ENCODE measurements around the gene PEX11A. TPM values are rescaled to one million over a fixed set of nuclear protein-coding genes. Genes with fewer than 3 reads are reported as not detected.

PEX11A gene, protein sequence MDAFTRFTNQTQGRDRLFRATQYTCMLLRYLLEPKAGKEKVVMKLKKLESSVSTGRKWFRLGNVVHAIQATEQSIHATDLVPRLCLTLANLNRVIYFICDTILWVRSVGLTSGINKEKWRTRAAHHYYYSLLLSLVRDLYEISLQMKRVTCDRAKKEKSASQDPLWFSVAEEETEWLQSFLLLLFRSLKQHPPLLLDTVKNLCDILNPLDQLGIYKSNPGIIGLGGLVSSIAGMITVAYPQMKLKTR
- 1.9 and 2.8 TPM in 2 replicates for total RNA-seq

DNA sequence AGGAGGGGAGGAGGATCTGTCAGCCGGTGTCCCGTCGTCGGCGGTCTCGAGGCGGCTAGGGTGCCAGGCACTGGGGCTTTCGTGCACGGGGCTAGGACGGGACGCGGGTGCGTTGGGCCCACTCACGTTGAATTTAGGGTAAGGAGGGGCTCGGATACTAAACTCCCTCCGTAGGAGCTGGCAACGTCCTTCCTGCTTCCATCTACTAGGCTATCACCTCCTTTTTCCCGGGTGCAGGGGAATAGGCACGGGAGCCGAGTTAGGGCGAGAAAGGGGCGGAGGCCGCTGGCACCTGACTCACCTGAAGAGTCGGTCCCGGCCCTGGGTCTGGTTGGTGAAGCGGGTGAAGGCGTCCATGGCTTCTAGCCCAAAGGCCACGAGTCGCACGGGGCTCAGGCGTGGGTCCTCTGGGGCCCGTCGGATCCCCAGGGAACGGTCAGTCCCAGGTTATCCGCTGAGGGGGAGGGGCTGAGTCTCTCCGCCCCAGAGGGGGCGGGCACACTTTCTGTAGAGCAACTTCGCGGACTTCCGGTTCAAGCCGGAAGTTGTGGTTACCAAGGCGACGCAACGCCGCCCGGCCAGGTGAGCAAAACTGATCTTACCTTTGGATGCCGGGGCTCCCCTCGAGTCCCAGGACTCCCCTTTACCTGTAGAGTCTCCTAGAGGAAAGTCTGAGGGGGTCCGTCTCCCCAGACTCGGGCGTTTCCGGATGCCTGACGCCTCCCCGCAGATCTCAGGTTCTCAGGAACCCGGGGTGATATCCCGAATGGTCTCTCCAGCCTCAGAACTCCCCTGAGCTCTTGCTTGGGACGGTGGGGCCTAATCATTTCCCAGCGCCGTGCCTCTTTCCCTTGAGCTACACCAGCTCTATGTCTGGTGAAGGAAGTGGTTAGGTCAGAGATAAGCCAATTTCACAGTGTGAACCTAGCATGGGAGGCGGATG, at the start of gene PEX11A, which contains the start of gene WDR93:
TSS of gene PEX11A (minus strand) at position 479 of the 943 bp plus-strand sequence. CDS start at position 357, 122 bp downstream.
TSS of gene WDR93 (plus strand) at position 536 of the 943 bp plus-strand sequence. CDS start 10,936 bp downstream, outside the sequence.

DNA sequence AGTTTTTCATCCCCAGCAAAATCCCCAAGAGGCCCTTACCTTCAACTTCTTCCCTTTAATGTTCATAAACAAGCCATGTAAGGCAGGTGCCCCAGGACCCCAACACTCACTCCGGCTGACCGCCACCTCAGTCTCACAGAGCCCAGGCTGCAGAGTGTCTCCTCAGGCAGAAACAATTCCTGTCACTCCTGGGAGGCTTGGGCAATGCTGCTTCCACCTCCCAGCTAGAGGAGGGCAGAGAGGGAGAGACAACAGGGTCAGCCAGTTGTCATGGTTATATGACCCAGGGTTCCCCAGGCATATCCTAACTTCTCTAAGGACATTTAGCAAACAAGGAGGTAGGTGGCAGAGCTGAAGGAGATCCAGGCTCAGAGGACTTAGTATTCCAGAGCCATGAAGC, 11.3 kb downstream of the PEX11A start, which contains the start of gene PLIN1:
TSS of gene PLIN1 (minus strand) at position 156 of the 400 bp plus-strand sequence. CDS start 1,878 bp downstream, outside the sequence.

DNA sequence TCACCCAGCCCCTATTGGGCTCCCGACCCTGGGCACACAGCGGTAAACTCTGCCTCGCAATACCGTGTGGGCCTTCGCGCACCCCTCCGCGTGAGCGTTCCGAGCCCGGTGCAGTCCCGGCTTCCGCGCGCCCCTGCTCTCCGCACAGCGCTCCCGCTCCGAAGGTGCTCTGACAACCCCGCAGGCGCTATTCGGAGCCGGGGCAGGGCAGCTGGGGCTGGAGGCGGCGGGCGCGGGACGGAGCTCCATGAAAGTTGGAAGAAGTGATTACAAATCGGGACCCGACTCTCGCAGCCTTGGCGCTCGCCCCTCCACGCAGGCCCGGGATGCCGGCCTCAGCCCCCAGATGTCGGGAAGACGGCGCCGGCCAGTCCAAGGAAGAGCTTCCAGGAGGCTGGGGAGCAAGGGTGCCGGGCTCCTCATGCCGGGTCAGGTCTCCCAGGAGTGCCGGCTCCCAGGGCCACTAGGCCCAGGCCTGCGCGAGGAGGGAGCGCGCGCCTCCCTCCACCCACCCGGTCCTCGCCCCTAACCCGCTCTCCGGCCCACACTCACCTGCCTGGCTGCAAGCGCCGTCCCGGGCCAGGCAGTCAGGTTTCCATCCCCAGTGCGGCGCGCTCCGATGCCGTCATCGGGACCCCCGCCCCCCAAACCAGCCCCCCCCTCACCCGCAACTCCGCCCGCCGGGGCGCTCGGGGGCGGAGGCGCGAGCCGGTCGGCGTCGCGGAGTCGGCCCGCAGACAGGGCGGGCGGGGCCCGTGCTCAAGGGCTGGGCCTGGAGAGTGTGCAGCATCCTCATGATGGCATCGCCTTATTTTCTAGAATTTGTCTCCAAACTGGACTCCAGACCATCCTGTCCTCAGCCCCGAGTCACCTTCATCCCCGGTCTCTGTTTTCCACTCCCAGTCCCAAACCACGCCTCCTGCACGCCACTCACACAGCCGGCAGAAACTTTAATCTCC, 35.4 kb downstream of the PEX11A start, which contains the start of gene KIF7:
TSS of gene KIF7 (minus strand) at position 621 of the 959 bp plus-strand sequence. CDS start 2,537 bp downstream, outside the sequence.

Small RNAs within 50 kb of the gene (small RNA-seq; reads per million reads assigned to genes)
- gene RNU6-132P (ENCODE audit: low replicate concordance) = 0.13 reads per million

Other genes with a start within 250 kb of the PEX11A start
- not detected in 2 replicates for gene RHCG, start 194.2 kb downstream of the PEX11A start, total RNA-seq
- gene TICRR, start 115.3 kb downstream of the PEX11A start, total RNA-seq = 0.44 and 13.0 TPM in 2 replicates
- gene KIF7, start 35.3 kb downstream of the PEX11A start, total RNA-seq = 12.7 and 12.9 TPM in 2 replicates
- gene PLIN1, start 11.4 kb downstream of the PEX11A start, total RNA-seq = not detected in 2 replicates
- under 0.01 TPM in 1 of 2 replicates, not detected in the other for gene WDR93, start 57 bp upstream of the PEX11A start, total RNA-seq
- gene MESP1, start 60.5 kb upstream of the PEX11A start, total RNA-seq = under 0.01 TPM in 1 of 2 replicates, not detected in the other
- 0.29 TPM in 1 of 2 replicates, not detected in the other for gene MESP2, start 85.6 kb upstream of the PEX11A start, total RNA-seq
- gene ANPEP, start 124.1 kb upstream of the PEX11A start, total RNA-seq = 154 and 219 TPM in 2 replicates
- 57.7 and 83.8 TPM in 2 replicates for gene AP3S2, start 203.2 kb upstream of the PEX11A start, total RNA-seq
- gene ARPIN, start 222.2 kb upstream of the PEX11A start, total RNA-seq = 9.6 and 14.0 TPM in 2 replicates

Data from placental pericyte (primary cell).